ENCODE data around the gene AKAP8.

Gene AKAP8

GRCh38 chr19:15328312-15328711 lies 51.3 kb downstream of the AKAP8 start:
- no peak for DNase-seq

GRCh38 chr19:15324791-15325519 lies 54.6 kb downstream of the AKAP8 start:
- no peak for DNase-seq

GRCh38 chr19:15323496-15324235 lies 55.9 kb downstream of the AKAP8 start:
- no peak for DNase-seq

GRCh38 chr19:15321739-15322138 lies 57.8 kb downstream of the AKAP8 start:
- no peak for DNase-seq

GRCh38 chr19:15320116-15320515 lies 59.5 kb downstream of the AKAP8 start:
- no peak for DNase-seq

- DNase-seq: no peak
Measured at GRCh38 chr19:15318241-15318691, 61.3 kb downstream of the AKAP8 start.

DNA sequence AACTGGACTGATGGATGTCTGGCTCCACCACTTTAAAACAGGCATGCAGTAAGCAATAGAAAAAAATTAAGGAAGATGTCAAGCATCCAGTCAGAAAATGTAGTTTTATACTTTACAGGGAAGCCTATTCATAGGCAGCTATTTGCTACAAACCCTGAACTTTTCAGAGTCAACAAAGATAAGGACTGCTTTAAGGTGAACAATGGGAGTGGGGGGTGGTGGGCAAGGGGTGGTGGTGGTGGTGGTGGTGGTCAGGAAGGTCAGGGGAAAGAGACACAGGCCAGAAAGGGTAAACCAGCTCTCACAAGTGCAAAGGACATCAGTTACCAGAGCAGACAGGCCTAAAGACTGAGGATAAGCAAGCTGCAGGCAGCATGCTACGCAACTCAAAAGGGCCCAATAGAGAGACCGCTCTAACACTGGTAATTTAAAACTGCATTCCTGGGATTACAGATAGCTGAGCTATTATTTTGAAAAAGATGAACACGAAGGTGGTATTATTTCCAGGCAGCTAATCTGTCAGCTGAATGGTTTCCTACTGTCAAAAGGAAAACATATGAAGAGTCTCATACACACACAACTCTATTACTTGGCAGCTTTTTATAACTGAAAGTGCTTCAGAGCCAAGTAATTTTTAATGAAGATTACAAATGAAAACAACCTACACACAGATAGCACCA lies 62.1 kb downstream of the AKAP8 start:
- no peak for DNase-seq

- no peak for DNase-seq
Measured at GRCh38 chr19:15316498-15316897, 63.1 kb downstream of the AKAP8 start.

GRCh38 chr19:15315101-15315500 lies 64.5 kb downstream of the AKAP8 start:
- no peak for DNase-seq

DNA sequence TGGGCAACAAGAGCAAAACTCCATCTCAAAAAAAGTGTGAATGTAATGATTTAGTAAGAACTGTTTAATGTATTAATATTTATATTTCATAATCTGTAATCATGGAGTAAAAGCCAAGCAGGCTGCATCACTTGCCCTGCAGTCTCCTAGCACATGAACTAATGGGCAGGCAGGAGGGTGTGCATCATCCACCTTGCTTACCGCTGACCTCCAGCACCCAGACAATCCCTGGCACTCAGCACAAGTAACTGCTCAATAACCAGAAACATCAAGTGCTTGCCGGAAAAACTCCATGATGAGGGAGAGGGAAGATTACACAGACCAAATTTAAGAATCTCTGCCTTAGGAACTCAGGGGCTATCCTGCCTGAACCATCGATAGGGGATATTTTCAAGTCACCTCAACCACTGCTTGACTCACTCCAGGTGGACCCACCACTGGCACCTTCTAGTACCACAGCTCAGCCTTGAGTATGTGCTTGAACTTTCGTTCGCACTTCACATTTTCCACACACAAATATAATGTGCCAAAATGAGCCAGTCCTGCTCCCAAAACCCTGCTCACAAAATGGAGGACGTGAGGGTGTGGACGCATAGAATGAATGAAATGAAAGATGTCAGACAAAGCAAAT lies 65.8 kb downstream of the AKAP8 start:
- DNase-seq: no peak

DNA sequence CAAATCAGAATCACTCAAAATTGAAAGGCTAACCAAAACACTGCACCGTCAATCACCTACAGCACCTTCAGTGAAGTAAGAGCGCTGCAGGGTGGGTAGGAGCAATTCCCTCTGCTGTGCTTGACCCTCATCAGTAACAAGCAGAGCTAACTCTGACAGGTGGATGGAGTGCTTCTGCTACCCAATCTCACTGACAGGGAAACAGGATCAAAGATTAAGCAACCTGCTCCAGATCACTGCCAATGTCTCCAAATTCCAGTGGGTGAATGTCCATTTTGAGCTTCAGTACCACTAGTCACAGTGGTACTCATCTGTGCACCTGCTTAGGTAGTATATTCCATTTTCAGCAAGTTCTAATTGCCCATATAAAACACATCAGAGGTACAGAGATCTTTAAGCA lies 72.4 kb downstream of the AKAP8 start:
- DNase-seq: no peak

DNA sequence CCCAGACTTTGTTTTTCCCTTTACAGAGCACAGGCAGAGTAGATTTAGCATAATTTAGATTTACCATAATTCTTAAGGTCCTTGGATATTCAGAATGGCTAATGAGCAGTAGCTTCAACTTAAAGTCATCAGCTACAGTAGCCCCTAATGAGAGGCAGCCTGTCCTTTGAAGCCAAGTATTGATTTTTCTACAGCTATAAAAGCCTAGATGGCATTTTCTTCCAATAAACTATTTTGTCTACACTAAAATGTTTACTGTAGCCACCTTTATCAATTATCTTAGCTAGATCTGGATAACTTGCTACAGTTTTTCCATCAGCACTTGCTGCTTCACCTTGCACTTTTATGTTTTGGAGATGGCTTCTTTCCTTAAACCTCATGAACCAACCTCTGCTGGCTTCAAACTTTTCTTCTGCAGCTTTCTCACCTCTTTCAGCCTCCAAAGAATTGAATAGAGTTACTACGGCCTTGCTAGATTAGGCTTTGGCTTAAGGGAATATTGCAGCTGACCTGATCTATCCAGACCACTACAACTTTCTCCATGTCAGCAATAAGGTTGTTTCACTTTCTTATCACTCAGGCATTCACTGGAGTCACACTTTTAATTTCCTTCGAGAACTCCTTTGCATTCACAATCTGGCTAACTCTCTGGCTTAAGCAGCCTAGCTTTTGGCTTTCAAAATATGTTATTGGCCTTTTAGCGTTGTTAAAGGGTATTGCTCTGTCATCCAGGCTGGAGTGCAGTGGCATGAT lies 73.8 kb downstream of the AKAP8 start:
- DNase-seq: no peak

DNA sequence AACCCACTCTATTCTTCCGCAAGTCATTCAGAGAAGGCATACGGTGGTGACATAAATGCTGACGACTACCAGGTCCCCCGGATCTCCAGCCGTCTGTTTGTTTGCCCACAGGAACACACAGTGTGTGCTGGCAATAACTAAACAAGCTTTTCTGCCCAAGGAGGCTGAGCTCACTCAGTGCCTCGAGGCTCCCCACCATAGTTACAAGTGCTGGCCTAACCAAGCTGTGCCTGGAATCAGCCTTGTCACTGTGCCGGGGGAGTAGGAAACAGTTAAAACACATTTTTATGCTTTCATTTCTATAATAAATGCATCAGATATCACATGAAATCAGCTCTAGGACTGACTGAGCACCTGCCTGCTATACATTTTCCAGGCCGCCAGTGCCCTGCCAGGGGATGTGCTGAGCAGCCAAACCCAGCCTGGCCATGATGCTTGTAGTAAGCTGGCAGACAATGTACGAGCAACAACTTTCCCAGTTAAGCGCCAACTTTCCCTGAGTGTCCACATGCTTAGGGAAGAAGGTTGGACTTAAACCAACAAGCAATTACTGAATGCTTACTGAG lies 75.4 kb downstream of the AKAP8 start:
- DNase-seq: no peak

Measured in activated CD8-positive, alpha-beta memory T cell treated with anti-CD3 and anti-CD28 coated beads for 24 hours (primary cell).